Caco-2 (cell line): ENCODE data around the gene GRIN1. TPM values are rescaled to one million over a fixed set of nuclear protein-coding genes. Genes with fewer than 3 reads are reported as not detected.

ENCODE experiments used
- BruUV-seq: library from RNA; stranded (reverse); fragments of 400-500 nt; replicated peaks from 2 replicates; lab custom pipeline; 2021; lab: Mats Ljungman, UMichigan
- CTCF ChIA-PET: fragments of 300-600 bp; sonication (Branson Sonifier 250); formaldehyde crosslinking; loops from one replicate; lab custom pipeline; 2022; ENCODE audit warnings: antibody characterized with exemption; lab: Charles Lee
- POLR2A ChIA-PET: fragments of 300-600 bp; sonication (Branson Sonifier 250); formaldehyde crosslinking; loops from one replicate; lab custom pipeline; 2022; ENCODE audit warnings: antibody characterized with exemption; lab: Charles Lee
- DNase-seq, 2 experiments: peaks; one replicate each; pipeline versions ENCODE4 v3.0.0 to v3.0.0-alpha.2; 2020 to 2022
- H3K27me3 ChIP-seq: replicated peaks from 2 replicates; pipeline ENCODE4 v1.6.0; 2011; ENCODE audit warnings: low read length; ENCODE audit not compliant: control insufficient read depth, insufficient read depth
- H3K36me3 ChIP-seq: 2 replicates; pipeline ENCODE4 v1.5.1; 2011; ENCODE audit warnings: low read length; ENCODE audit not compliant: control insufficient read depth, insufficient read depth
- H3K4me1 ChIP-seq: fragments of 250-450 bp; sonication (Bioruptor Pico); 2 replicates; pipeline ENCODE4 v1.5.1; 2020; ENCODE audit warnings: mild to moderate bottlenecking
- H3K4me3 ChIP-seq: 2 replicates; pipeline ENCODE4 v1.5.1; 2011; ENCODE audit warnings: low read depth, mild to moderate bottlenecking, control low read depth, low read length
- H3K9me3 ChIP-seq: fragments of 250-450 bp; sonication (Bioruptor Pico); 2 replicates; pipeline ENCODE4 v1.5.1; 2020; ENCODE audit warnings: mild to moderate bottlenecking, moderate library complexity
- H3K27ac Mint-ChIP-seq: one replicate; pipeline ENCODE4 v1.8.0; 2022; ENCODE audit warnings: mixed read lengths; ENCODE audit not compliant: unreplicated experiment
- H3K27me3 Mint-ChIP-seq: one replicate; pipeline ENCODE4 v1.8.0; 2022; ENCODE audit warnings: mixed read lengths; ENCODE audit not compliant: insufficient read depth, unreplicated experiment
- H3K36me3 Mint-ChIP-seq: one replicate; pipeline ENCODE4 v1.8.0; 2022; ENCODE audit warnings: mild to moderate bottlenecking, mixed read lengths; ENCODE audit not compliant: insufficient read depth, unreplicated experiment
- H3K4me1 Mint-ChIP-seq: one replicate; pipeline ENCODE4 v1.8.0; 2022; ENCODE audit warnings: low read depth, mixed read lengths; ENCODE audit not compliant: unreplicated experiment
- H3K4me3 Mint-ChIP-seq: one replicate; pipeline ENCODE4 v1.8.0; 2022; ENCODE audit warnings: mild to moderate bottlenecking, moderate library complexity, mixed read lengths; ENCODE audit not compliant: unreplicated experiment
- H3K9me3 Mint-ChIP-seq: one replicate; pipeline ENCODE4 v1.8.0; 2022; ENCODE audit warnings: mixed read lengths; ENCODE audit not compliant: unreplicated experiment
- CTCF ChIP-seq, 2 experiments: fragments of 200-600 bp in 1 of 2; IDR thresholded peaks; 1 replicate in 1 of 2; 2 replicates in 1 of 2; pipeline versions ENCODE4 v1.5.1 to v1.8.0; 2011 to 2022; ENCODE audit warnings: antibody characterized with exemption in 1 of 2, control low read depth in 1 of 2, inconsistent platforms in 1 of 2, low read depth in 1 of 2, low read length in 1 of 2, mild to moderate bottlenecking in 1 of 2, moderate library complexity in 1 of 2; ENCODE audit not compliant: insufficient read depth in 1 of 2, severe bottlenecking in 1 of 2, unreplicated experiment in 1 of 2
- intact Hi-C: fragments of 100-400 bp; cut with micrococcal nuclease; formaldehyde crosslinking; loops from one replicate; pipeline ENCODE4 v1.10.0; 2022; ENCODE audit not compliant: unreplicated experiment
- total RNA-seq: library from RNA; stranded (reverse); gene quantifications from 2 replicates; pipeline ENCODE4 v1.2.3, GENCODE V29; 2022

The GRIN1 gene
- total RNA-seq, 1 experiment from 2014 or later, result 3.7 TPM

GRCh38 chr9:137139468-137140150, 655 bp downstream of the GRIN1 start:
- no peaks in the 10 kb centered on the region for H3K27me3 ChIP-seq
- no peak overlapping the region for H3K27ac Mint-ChIP-seq

GRCh38 chr9:137140151-137141012, 1.4 kb downstream of the GRIN1 start:
- H3K4me1 ChIP-seq, result peaks cover 10% of the 10 kb centered on the region; the same call in 1 of the 2 replicates
- no peak overlapping the region for H3K27ac Mint-ChIP-seq
- ChIA-PET CTCF (interaction anchor here (0.6 to 0.7 kb wide), 2 partner anchors 22 to 42 kb away, joined by 3 to 7 read pairs; no protein-coding TSS in a partner anchor), POLR2A (no interaction called here)
- H3K36me3 ChIP-seq, result no peaks in the 10 kb centered on the region
- H3K9me3 ChIP-seq, result no peaks in the 10 kb centered on the region
- no peaks in the 10 kb centered on the region for H3K4me1 Mint-ChIP-seq
- H3K36me3 Mint-ChIP-seq, result peaks cover 6% of the 10 kb centered on the region
- TF ChIP-seq CTCF (IDR thresholded peaks at IDR 0.05; ENCODE audit: insufficient read depth in 1 of 2, low read depth in 1 of 2, low read length in 1 of 2, severe bottlenecking in 1 of 2, unreplicated experiment in 1 of 2), result no peak
- BruUV-seq, result no TSS peak
- no peak overlapping the region for H3K4me3 Mint-ChIP-seq
- H3K9me3 Mint-ChIP-seq, result no peaks in the 10 kb centered on the region
- intact Hi-C loops, result loop anchor here (5.0 kb wide), 1 partner anchor 498 kb away; no protein-coding TSS in a partner anchor
- H3K27me3 Mint-ChIP-seq, result peaks cover 9% of the 10 kb centered on the region
- no peaks in the 10 kb centered on the region for H3K27me3 ChIP-seq
- H3K4me3 ChIP-seq, result no peak overlapping the region
- DNase-seq, result no peak

More at GRCh38 chr9:137139468-137140150, 655 bp downstream of the GRIN1 start:
- Mint-ChIP-seq H3K27me3 (peaks cover 9% of the 10 kb centered on the region), H3K9me3 (no peaks in the 10 kb centered on the region), H3K4me1 (no peaks in the 10 kb centered on the region), H3K4me3 (no peak overlapping the region), H3K36me3 (peaks cover 6% of the 10 kb centered on the region)
- Histone ChIP-seq H3K4me3 (no peak overlapping the region), H3K36me3 (no peaks in the 10 kb centered on the region), H3K9me3 (no peaks in the 10 kb centered on the region), H3K4me1 (peaks cover 10% of the 10 kb centered on the region; the same call in 1 of the 2 replicates)
- no TSS peak for BruUV-seq
- ChIA-PET CTCF (interaction anchor here (0.6 kb wide), 1 partner anchor 23 kb away, joined by 7 read pairs; no protein-coding TSS in a partner anchor), POLR2A (no interaction called here)
- DNase-seq, result no peak
- TF ChIP-seq CTCF (IDR thresholded peaks at IDR 0.05; ENCODE audit: insufficient read depth in 1 of 2, low read depth in 1 of 2, low read length in 1 of 2, severe bottlenecking in 1 of 2, unreplicated experiment in 1 of 2), result no peak
- intact Hi-C loops, result loop anchor here (5.0 kb wide), 1 partner anchor 497 kb away; no protein-coding TSS in a partner anchor
